Neuronal stem cell (in vitro differentiated cells): Measurements from ENCODE around the gene RASGRF2.

Experiments used
- DNase-seq: peaks from one replicate; pipeline ENCODE4 v3.0.0-alpha.2; 2013; ENCODE audit warnings: low spot score
- H2AFZ ChIP-seq: one replicate; pipeline ENCODE4 v1.6.1; 2013; ENCODE audit warnings: mild to moderate bottlenecking, low read length, inconsistent platforms
- H2AK5ac ChIP-seq: 2 replicates; pipeline ENCODE4 v1.6.1; 2013; ENCODE audit warnings: low read depth, mild to moderate bottlenecking, inconsistent platforms, low read length, moderate library complexity, mixed read lengths
- H2BK120ac ChIP-seq: 2 replicates; pipeline ENCODE4 v1.6.1; 2013; ENCODE audit warnings: low read depth, mild to moderate bottlenecking, inconsistent platforms, low read length, moderate library complexity, mixed read lengths
- H2BK12ac ChIP-seq: one replicate; pipeline ENCODE4 v1.6.1; 2013; ENCODE audit warnings: low read length, inconsistent platforms
- H2BK15ac ChIP-seq: 2 replicates; pipeline ENCODE4 v1.6.1; 2013; ENCODE audit warnings: mild to moderate bottlenecking, low read length, inconsistent platforms, mixed read lengths
- H2BK5ac ChIP-seq: one replicate; pipeline ENCODE4 v1.6.1; 2013; ENCODE audit warnings: inconsistent platforms, mild to moderate bottlenecking, low read length, moderate library complexity
- H3K14ac ChIP-seq: one replicate; pipeline ENCODE4 v1.6.1; 2013; ENCODE audit warnings: low read length, inconsistent platforms
- H3K18ac ChIP-seq: 2 replicates; pipeline ENCODE4 v1.6.1; 2013; ENCODE audit warnings: low read length, inconsistent platforms
- H3K23ac ChIP-seq: 2 replicates; pipeline ENCODE4 v1.6.1; 2013; ENCODE audit warnings: low read depth, mild to moderate bottlenecking, mixed read lengths, low read length, inconsistent platforms; ENCODE audit not compliant: poor library complexity
- H3K27ac ChIP-seq: replicated peaks from 3 replicates; pipeline ENCODE4 v1.5.1; 2013; ENCODE audit warnings: low read length, inconsistent platforms
- H3K27me3 ChIP-seq, 3 experiments: 2 replicates each; pipeline ENCODE4 v1.6.1; 2013; ENCODE audit warnings: low read length in 3 of 3, mild to moderate bottlenecking in 2 of 3, inconsistent platforms in 1 of 3, low read depth in 1 of 3, mixed read lengths in 1 of 3, moderate library complexity in 1 of 3; ENCODE audit not compliant: control insufficient read depth in 3 of 3, insufficient read depth in 3 of 3
- H3K36me3 ChIP-seq, 2 donors: replicated peaks in 1 of 2; 2 replicates each; pipeline ENCODE4 v1.6.1; 2013; ENCODE audit warnings: low read length in 2 of 2; ENCODE audit not compliant: control insufficient read depth in 2 of 2, insufficient read depth in 2 of 2
- H3K4ac ChIP-seq: 2 replicates; pipeline ENCODE4 v1.6.1; 2013; ENCODE audit warnings: inconsistent platforms, mild to moderate bottlenecking, low read length, moderate library complexity
- H3K4me1 ChIP-seq, 2 donors: 1 replicate in 1 of 2; 2 replicates in 1 of 2; pipeline ENCODE4 v1.6.1; 2013; ENCODE audit warnings: low read length in 2 of 2, low read depth in 1 of 2; ENCODE audit not compliant: control insufficient read depth in 2 of 2, insufficient read depth in 1 of 2
- H3K4me2 ChIP-seq: one replicate; pipeline ENCODE4 v1.6.1; 2013; ENCODE audit warnings: mild to moderate bottlenecking, low read length, inconsistent platforms; ENCODE audit not compliant: insufficient read depth, poor library complexity, severe bottlenecking
- H3K4me3 ChIP-seq, 2 donors: 2 replicates each; pipeline ENCODE4 v1.5.1; 2013; ENCODE audit warnings: low read length in 2 of 2, mild to moderate bottlenecking in 2 of 2, inconsistent platforms in 1 of 2, moderate library complexity in 1 of 2
- H3K79me1 ChIP-seq: one replicate; pipeline ENCODE4 v1.6.1; 2013; ENCODE audit warnings: low read depth, mild to moderate bottlenecking, inconsistent platforms, low read length, moderate library complexity
- H3K9ac ChIP-seq: one replicate; pipeline ENCODE4 v1.6.1; 2013; ENCODE audit warnings: mild to moderate bottlenecking, low read depth, low read length, inconsistent platforms; ENCODE audit not compliant: poor library complexity
- H3K9me3 ChIP-seq, 2 donors: replicated peaks in 1 of 2; 2 replicates each; pipeline versions ENCODE3 to v1.6.1; 2013; ENCODE audit warnings: low read length in 2 of 2, mild to moderate bottlenecking in 2 of 2, inconsistent platforms in 1 of 2, low read depth in 1 of 2, mixed read lengths in 1 of 2, moderate library complexity in 1 of 2; ENCODE audit not compliant: control insufficient read depth in 2 of 2, insufficient read depth in 1 of 2
- H4K8ac ChIP-seq: one replicate; pipeline ENCODE4 v1.6.1; 2013; ENCODE audit warnings: low read depth, mild to moderate bottlenecking, inconsistent platforms, low read length, moderate library complexity
- H4K91ac ChIP-seq: one replicate; pipeline ENCODE4 v1.6.1; 2013; ENCODE audit warnings: low read length, low read depth, mild to moderate bottlenecking, inconsistent platforms; ENCODE audit not compliant: poor library complexity
- WGBS, 2 donors: extraction: QIAGEN DNeasy Blood & Tissue Kit; methylation state at CpG; one replicate each; pipeline ENCODE4 v1.1.7; 2013; ENCODE audit warnings: missing lambda C conversion rate in 2 of 2, mixed read lengths in 1 of 2; ENCODE audit not compliant: insufficient read length in 2 of 2, insufficient replicate concordance in 1 of 2; ENCODE audit errors: extremely low coverage in 2 of 2; 5-methylcytosine and 5-hydroxymethylcytosine counted together

RASGRF2 gene

GRCh38 chr5:81209386-81209785, 249.2 kb downstream of the RASGRF2 start:
- Histone ChIP-seq H3K4me2 (no peak overlapping the region), H2BK5ac (no peak overlapping the region), H2AK5ac (no peak overlapping the region), H3K36me3 (no peaks in the 10 kb centered on the region), H3K23ac (no peak overlapping the region), H3K79me1 (no peaks in the 10 kb centered on the region), H3K14ac (no peak overlapping the region), H3K18ac (no peak overlapping the region), H3K27me3 (no peaks in the 10 kb centered on the region), H4K8ac (no peak overlapping the region), H3K4me3 (no peak overlapping the region), H3K27ac (no peak overlapping the region), H2BK15ac (no peak overlapping the region), H2BK12ac (peak overlapping the region; percentile 68), H3K9me3 (no peaks in the 10 kb centered on the region), H3K4ac (no peak overlapping the region), H2AFZ (no peak overlapping the region), H3K9ac (no peak overlapping the region), H3K4me1 (peaks cover 0 to 7% of the 10 kb centered on the region in 2 donors), H2BK120ac (no peak overlapping the region), H4K91ac (no peak overlapping the region)
- DNase-seq: no peak
- no CpG with 5 or more reads among the region's 5 CpGs for WGBS, 2 donors

- H3K9me3 ChIP-seq: no peaks in the 10 kb centered on the region
- no peak overlapping the region for H3K23ac ChIP-seq
- H3K79me1 ChIP-seq: no peaks in the 10 kb centered on the region
- DNase-seq: no peak
- H3K27me3 ChIP-seq: no peaks in the 10 kb centered on the region
- H3K4me1 ChIP-seq: peaks cover 0 to 7% of the 10 kb centered on the region in 2 donors
- no peak overlapping the region for H2BK120ac ChIP-seq
- H3K27ac ChIP-seq: no peak overlapping the region
- H4K8ac ChIP-seq: no peak overlapping the region
- H3K9ac ChIP-seq: no peak overlapping the region
- no peak overlapping the region for H4K91ac ChIP-seq
- no CpG with 5 or more reads among the region's 11 CpGs for WGBS, 2 donors
- peak overlapping the region; percentile 25 for H3K14ac ChIP-seq
- H2BK15ac ChIP-seq: no peak overlapping the region
- no peak overlapping the region for H2AK5ac ChIP-seq
- H3K18ac ChIP-seq: peak overlapping the region; percentile 35
- H3K4me3 ChIP-seq: no peak overlapping the region
- no peak overlapping the region for H3K4me2 ChIP-seq
- no peak overlapping the region for H3K4ac ChIP-seq
- H2BK5ac ChIP-seq: no peak overlapping the region
- H2BK12ac ChIP-seq: no peak overlapping the region
- no peaks in the 10 kb centered on the region for H3K36me3 ChIP-seq
- H2AFZ ChIP-seq: no peak overlapping the region
These were observed 249.8 kb downstream of the RASGRF2 start for GRCh38 chr5:81209869-81210493.

GRCh38 chr5:81212211-81212751, 252.1 kb downstream of the RASGRF2 start:
- Histone ChIP-seq H3K4me1 (peaks cover 0 to 6% of the 10 kb centered on the region in 2 donors), H3K27me3 (no peaks in the 10 kb centered on the region), H3K9me3 (no peaks in the 10 kb centered on the region), H2AFZ (no peak overlapping the region), H3K4me3 (no peak overlapping the region), H3K79me1 (no peaks in the 10 kb centered on the region), H3K14ac (no peak overlapping the region), H3K27ac (no peak overlapping the region), H4K91ac (no peak overlapping the region), H3K36me3 (no peaks in the 10 kb centered on the region), H2BK120ac (no peak overlapping the region), H3K4me2 (no peak overlapping the region), H2BK5ac (no peak overlapping the region), H3K18ac (no peak overlapping the region), H2BK15ac (no peak overlapping the region), H2AK5ac (no peak overlapping the region), H3K9ac (no peak overlapping the region), H3K4ac (no peak overlapping the region), H4K8ac (no peak overlapping the region), H3K23ac (no peak overlapping the region), H2BK12ac (no peak overlapping the region)
- no CpG with 5 or more reads among the region's 11 CpGs for WGBS, 2 donors
- DNase-seq: no peak

- Histone ChIP-seq H2AFZ (no peak overlapping the region), H3K27me3 (no peaks in the 10 kb centered on the region), H3K9me3 (no peaks in the 10 kb centered on the region), H2AK5ac (no peak overlapping the region), H4K8ac (no peak overlapping the region), H3K14ac (no peak overlapping the region), H3K27ac (no peak overlapping the region), H2BK12ac (no peak overlapping the region), H3K4me3 (no peak overlapping the region), H2BK5ac (no peak overlapping the region), H3K79me1 (no peaks in the 10 kb centered on the region), H3K36me3 (no peaks in the 10 kb centered on the region), H4K91ac (no peak overlapping the region), H3K18ac (no peak overlapping the region), H3K4me2 (no peak overlapping the region), H3K9ac (no peak overlapping the region), H2BK15ac (no peak overlapping the region), H2BK120ac (no peak overlapping the region), H3K23ac (peak overlapping the region; percentile 59), H3K4me1 (peaks cover 0 to 3% of the 10 kb centered on the region in 2 donors), H3K4ac (no peak overlapping the region)
- no CpG with 5 or more reads among the region's 3 CpGs for WGBS, 2 donors
- DNase-seq: no peak
These were observed 252.9 kb downstream of the RASGRF2 start for GRCh38 chr5:81213070-81213469.
